Measurements from ENCODE around the gene ZNG1E.
"Not testable (repeated sequence)": the region's sequence is repeated elsewhere in the genome, so short reads cannot be mapped to it uniquely, and the experiment has no call there.

The ZNG1E gene

GRCh38 chr9:65675589-65676021 is at the start of gene ZNG1E:
Gene ZNG1E (plus strand): TSS chr9:65675928. CDS start chr9:65675977, 49 bp downstream.
- DNase-seq = peak; percentile 62

- not testable (repeated sequence) for DNase-seq
These were observed 2.1 kb upstream of the ZNG1E start for GRCh38 chr9:65673579-65673978.

- DNase-seq = peak; percentile 24
These were observed 710 bp upstream of the ZNG1E start for GRCh38 chr9:65675018-65675417.

- DNase-seq = peak; percentile 33
These were observed 661 bp downstream of the ZNG1E start for GRCh38 chr9:65676389-65676788.

GRCh38 chr9:65678533-65678932 is 2.8 kb downstream of the ZNG1E start:
- DNase-seq = not testable (repeated sequence)

- DNase-seq = not testable (repeated sequence)
These were observed 27.8 kb downstream of the ZNG1E start for GRCh38 chr9:65703550-65703949.

GRCh38 chr9:65714445-65714844 is 38.7 kb downstream of the ZNG1E start:
- DNase-seq = not testable (repeated sequence)

- not testable (repeated sequence) for DNase-seq
These were observed 61.4 kb downstream of the ZNG1E start, which contains the start of gene FOXD4L4 for GRCh38 chr9:65737096-65737564. Gene FOXD4L4 (plus strand): TSS chr9:65737146. CDS start chr9:65737146, 0 bp downstream.

GRCh38 chr9:65738133-65738532 is 62.4 kb downstream of the ZNG1E start:
- DNase-seq = not testable (repeated sequence)
